ENCODE results near the gene IMPACT.

The IMPACT gene

GRCh38 chr18:24395049-24395795, 31.2 kb upstream of the IMPACT start:
- TF ChIP-seq, protein P1, sequence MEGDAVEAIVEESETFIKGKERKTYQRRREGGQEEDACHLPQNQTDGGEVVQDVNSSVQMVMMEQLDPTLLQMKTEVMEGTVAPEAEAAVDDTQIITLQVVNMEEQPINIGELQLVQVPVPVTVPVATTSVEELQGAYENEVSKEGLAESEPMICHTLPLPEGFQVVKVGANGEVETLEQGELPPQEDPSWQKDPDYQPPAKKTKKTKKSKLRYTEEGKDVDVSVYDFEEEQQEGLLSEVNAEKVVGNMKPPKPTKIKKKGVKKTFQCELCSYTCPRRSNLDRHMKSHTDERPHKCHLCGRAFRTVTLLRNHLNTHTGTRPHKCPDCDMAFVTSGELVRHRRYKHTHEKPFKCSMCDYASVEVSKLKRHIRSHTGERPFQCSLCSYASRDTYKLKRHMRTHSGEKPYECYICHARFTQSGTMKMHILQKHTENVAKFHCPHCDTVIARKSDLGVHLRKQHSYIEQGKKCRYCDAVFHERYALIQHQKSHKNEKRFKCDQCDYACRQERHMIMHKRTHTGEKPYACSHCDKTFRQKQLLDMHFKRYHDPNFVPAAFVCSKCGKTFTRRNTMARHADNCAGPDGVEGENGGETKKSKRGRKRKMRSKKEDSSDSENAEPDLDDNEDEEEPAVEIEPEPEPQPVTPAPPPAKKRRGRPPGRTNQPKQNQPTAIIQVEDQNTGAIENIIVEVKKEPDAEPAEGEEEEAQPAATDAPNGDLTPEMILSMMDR (IDR thresholded peaks at IDR 0.05; ENCODE audit: low read depth, low read length) = no peak
- no peak for DNase-seq (ENCODE audit: low read depth, low spot score)
- in situ Hi-C loops (cut with HindIII; ENCODE audit: low sequenced_read_pairs) = no loop called here
- H3K4me3 ChIP-seq (ENCODE audit: low read depth, low read length) = no peak overlapping the region

- H3K4me3 ChIP-seq (ENCODE audit: low read depth, low read length) = no peak overlapping the region
- TF ChIP-seq, protein P1 (IDR thresholded peaks at IDR 0.05; ENCODE audit: low read depth, low read length) = no peak
- no peak for DNase-seq (ENCODE audit: low read depth, low spot score)
- in situ Hi-C loops (cut with HindIII; ENCODE audit: low sequenced_read_pairs) = no loop called here
Observed at GRCh38 chr18:24396082-24396633, 30.3 kb upstream of the IMPACT start.

GRCh38 chr18:24397131-24397693, 29.3 kb upstream of the IMPACT start:
- TF ChIP-seq, protein P1 (IDR thresholded peaks at IDR 0.05; ENCODE audit: low read depth, low read length) = no peak
- peak; percentile 75 for DNase-seq (ENCODE audit: low read depth, low spot score)
- in situ Hi-C loops (cut with HindIII; ENCODE audit: low sequenced_read_pairs) = no loop called here
- H3K4me3 ChIP-seq (ENCODE audit: low read depth, low read length) = peak overlapping the region; percentile 73

- TF ChIP-seq, protein P1 (IDR thresholded peaks at IDR 0.05; ENCODE audit: low read depth, low read length) = no peak
- DNase-seq (ENCODE audit: low read depth, low spot score) = peak; percentile 91
Observed at GRCh38 chr18:24397694-24398368, 28.6 kb upstream of the IMPACT start, which contains the start of gene OSBPL1A. TSS of gene OSBPL1A (minus strand) at chr18:24397824. CDS start at chr18:24377533, 20,291 bp downstream.

DNA sequence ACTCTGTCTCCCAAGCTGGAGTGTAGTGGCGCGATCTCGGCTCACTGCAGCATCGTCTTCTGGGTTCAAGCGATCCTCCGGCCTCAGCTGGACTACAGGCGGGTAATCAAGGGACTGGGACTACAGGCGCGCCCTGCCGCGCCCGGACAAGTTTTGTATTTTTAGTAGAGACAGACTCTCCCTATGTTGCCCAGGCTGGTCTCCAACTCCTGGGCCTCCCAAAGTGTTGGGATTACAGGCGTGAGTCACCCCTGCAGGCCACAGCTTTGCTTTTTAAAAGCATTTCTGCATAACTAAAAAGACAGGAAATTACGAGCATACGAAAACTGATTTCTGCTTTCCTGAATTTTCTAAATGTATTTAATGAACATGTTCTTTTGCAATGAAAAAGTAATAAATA, 27.9 kb upstream of the IMPACT start:
- peak overlapping the region; percentile 73 for H3K4me3 ChIP-seq (ENCODE audit: low read depth, low read length)
- in situ Hi-C loops (cut with HindIII; ENCODE audit: low sequenced_read_pairs) = no loop called here
- TF ChIP-seq, protein P1 (IDR thresholded peaks at IDR 0.05; ENCODE audit: low read depth, low read length) = no peak
- DNase-seq (ENCODE audit: low read depth, low spot score) = peak; percentile 52

More at GRCh38 chr18:24397694-24398368, 28.6 kb upstream of the IMPACT start, which contains the start of gene OSBPL1A:
- peak within 1 kb of the TSS; percentile 73 for H3K4me3 ChIP-seq (ENCODE audit: low read depth, low read length)
- in situ Hi-C loops (cut with HindIII; ENCODE audit: low sequenced_read_pairs) = no loop called here

DNA sequence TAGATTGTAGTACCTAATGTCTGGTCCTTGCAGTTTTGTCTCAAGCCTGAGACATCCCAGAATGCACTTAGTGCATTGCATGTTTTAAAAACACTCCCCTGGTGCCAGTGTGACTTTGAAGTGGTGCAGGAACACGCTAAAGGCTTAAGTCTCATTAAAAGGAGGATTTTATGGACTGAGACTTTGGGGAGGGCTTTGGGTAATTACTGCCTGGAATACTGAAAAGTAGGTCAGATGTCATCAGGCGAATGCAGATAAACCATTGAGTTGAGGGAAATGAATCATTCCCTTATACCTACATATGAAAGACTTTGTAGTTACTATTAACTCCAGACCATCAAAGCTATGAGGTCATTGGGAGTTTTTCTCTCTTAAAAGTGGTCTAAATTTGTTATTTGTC, 25.9 kb upstream of the IMPACT start:
- TF ChIP-seq, protein P1 (IDR thresholded peaks at IDR 0.05; ENCODE audit: low read depth, low read length) = no peak
- H3K4me3 ChIP-seq (ENCODE audit: low read depth, low read length) = no peak overlapping the region
- in situ Hi-C loops (cut with HindIII; ENCODE audit: low sequenced_read_pairs) = no loop called here
- no peak for DNase-seq (ENCODE audit: low read depth, low spot score)
